ENCODE measurements around the gene GPD2. TPM values are rescaled to one million over a fixed set of nuclear protein-coding genes. Genes with fewer than 3 reads are reported as not detected.
"Not testable (repeated sequence)": the region's sequence is repeated elsewhere in the genome, so short reads cannot be mapped to it uniquely, and the experiment has no call there.

GPD2 gene
- total RNA-seq, 3 donors from 2014 or later = 28.8 to 104 (median 79.6) TPM

- TF ChIP-seq CTCF (IDR thresholded peaks at IDR 0.05) (no peak), POLR2A (IDR thresholded peaks at IDR 0.05) (no peak), POLR2AphosphoS5 (IDR thresholded peaks at IDR 0.05) (no peak)
- Histone ChIP-seq H3K4me1 (no peaks in the 10 kb centered on the region), H3K9me3 (peaks cover 6 to 10% of the 10 kb centered on the region in 2 donors), H3K4me3 (no peak overlapping the region), H3K36me3 (no peaks in the 10 kb centered on the region), H3K27me3 (no peaks in the 10 kb centered on the region), H3K27ac (no peak overlapping the region)
- DNase-seq (ENCODE audit: low spot score in 2 of 2) = no peak
- intact Hi-C loops (cut with DNase I; ENCODE audit: low total_unique reads) = no loop called here
Measured at GRCh38 chr2:156517419-156517818, 81.2 kb downstream of the GPD2 start.

- H3K27me3 ChIP-seq = no peaks in the 10 kb centered on the region
- DNase-seq (ENCODE audit: low spot score in 2 of 2) = no peak
- no peak overlapping the region for H3K27ac ChIP-seq
- TF ChIP-seq POLR2A (IDR thresholded peaks at IDR 0.05) (no peak), CTCF (IDR thresholded peaks at IDR 0.05) (no peak), POLR2AphosphoS5 (IDR thresholded peaks at IDR 0.05) (no peak)
- no peak overlapping the region for H3K4me3 ChIP-seq
- intact Hi-C loops (cut with DNase I; ENCODE audit: low total_unique reads) = no loop called here
- no peaks in the 10 kb centered on the region for H3K36me3 ChIP-seq
- H3K4me1 ChIP-seq = no peaks in the 10 kb centered on the region
- H3K9me3 ChIP-seq = peaks cover 6 to 10% of the 10 kb centered on the region in 2 donors
Measured at GRCh38 chr2:156518138-156518537, 82.0 kb downstream of the GPD2 start.

GRCh38 chr2:156522864-156523440 is 86.8 kb downstream of the GPD2 start:
- DNase-seq (ENCODE audit: low spot score in 2 of 2) = no peak
- Histone ChIP-seq H3K4me1 (no peaks in the 10 kb centered on the region), H3K27ac (no peak overlapping the region), H3K9me3 (peaks cover 6 to 10% of the 10 kb centered on the region in 2 donors), H3K4me3 (no peak overlapping the region), H3K36me3 (no peaks in the 10 kb centered on the region), H3K27me3 (no peaks in the 10 kb centered on the region)
- intact Hi-C loops (cut with DNase I; ENCODE audit: low total_unique reads) = no loop called here
- TF ChIP-seq CTCF (IDR thresholded peaks at IDR 0.05) (no peak), POLR2AphosphoS5 (IDR thresholded peaks at IDR 0.05) (no peak), POLR2A (IDR thresholded peaks at IDR 0.05) (no peak)

GRCh38 chr2:156526950-156527636 is 90.9 kb downstream of the GPD2 start:
- Histone ChIP-seq H3K27me3 (no peaks in the 10 kb centered on the region), H3K4me1 (no peaks in the 10 kb centered on the region), H3K4me3 (no peak overlapping the region), H3K36me3 (no peaks in the 10 kb centered on the region), H3K27ac (no peak overlapping the region), H3K9me3 (no peaks in the 10 kb centered on the region)
- no peak for DNase-seq (ENCODE audit: low spot score in 2 of 2)
- no peak for TF ChIP-seq POLR2A (IDR thresholded peaks at IDR 0.05)
- TF ChIP-seq POLR2AphosphoS5 (IDR thresholded peaks at IDR 0.05) = no peak
- TF ChIP-seq CTCF (IDR thresholded peaks at IDR 0.05) = no peak
- intact Hi-C loops (cut with DNase I; ENCODE audit: low total_unique reads) = no loop called here

- H3K27ac ChIP-seq; intact Hi-C loops (cut with DNase I; ENCODE audit: low total_unique reads); H3K4me1 ChIP-seq; H3K9me3 ChIP-seq; H3K4me3 ChIP-seq; H3K36me3 ChIP-seq; H3K27me3 ChIP-seq; DNase-seq (ENCODE audit: low spot score in 2 of 2): not testable (repeated sequence)
Measured at GRCh38 chr2:156528583-156528982, 92.4 kb downstream of the GPD2 start.

Measured in breast epithelium (tissue), 4 donors.